ENCODE data around the gene XAB2.

XAB2 gene

DNA sequence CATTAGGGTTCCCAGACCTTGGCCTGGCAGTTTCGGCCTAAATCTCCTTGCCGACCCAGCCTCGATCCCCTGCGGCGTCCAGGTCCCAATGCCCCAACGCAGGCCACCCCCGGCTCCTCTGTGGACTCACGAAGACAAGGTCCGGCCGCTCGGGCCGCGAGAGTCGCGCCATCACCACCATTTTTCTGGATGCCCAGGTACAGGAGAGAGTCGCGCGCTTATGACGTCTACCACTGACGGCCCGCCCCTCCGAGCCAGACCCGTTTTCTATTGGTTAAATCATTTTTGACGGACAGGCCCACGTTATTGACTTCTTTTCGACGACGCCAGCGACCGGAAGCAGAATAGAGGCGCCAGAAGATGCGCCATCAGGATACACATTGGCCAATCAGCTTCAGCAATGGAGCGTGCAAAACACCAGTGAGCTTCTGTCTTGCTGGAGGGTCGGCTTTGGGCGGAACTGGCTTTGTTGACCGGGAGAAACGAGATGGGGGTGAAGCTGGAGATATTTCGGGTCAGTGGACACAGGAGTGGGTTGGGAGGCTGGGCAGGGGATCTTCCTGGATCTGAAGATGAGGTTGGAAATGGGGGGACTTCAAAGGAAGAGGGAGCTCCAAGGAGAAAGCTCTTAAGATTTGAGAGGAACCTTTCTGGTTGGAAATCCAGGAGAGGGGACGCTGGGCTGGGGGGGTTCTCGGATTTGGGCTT, at the start of gene XAB2, which contains the start of gene PET100:
XAB2 (minus strand) TSS at position 199 of the 708 bp plus-strand sequence; CDS start at position 181, 18 bp downstream.
PET100 (plus strand) TSS at position 447 of the 708 bp plus-strand sequence; CDS start at position 488, 41 bp downstream.
- peak; percentile 91 to 94 for DNase-seq

DNA sequence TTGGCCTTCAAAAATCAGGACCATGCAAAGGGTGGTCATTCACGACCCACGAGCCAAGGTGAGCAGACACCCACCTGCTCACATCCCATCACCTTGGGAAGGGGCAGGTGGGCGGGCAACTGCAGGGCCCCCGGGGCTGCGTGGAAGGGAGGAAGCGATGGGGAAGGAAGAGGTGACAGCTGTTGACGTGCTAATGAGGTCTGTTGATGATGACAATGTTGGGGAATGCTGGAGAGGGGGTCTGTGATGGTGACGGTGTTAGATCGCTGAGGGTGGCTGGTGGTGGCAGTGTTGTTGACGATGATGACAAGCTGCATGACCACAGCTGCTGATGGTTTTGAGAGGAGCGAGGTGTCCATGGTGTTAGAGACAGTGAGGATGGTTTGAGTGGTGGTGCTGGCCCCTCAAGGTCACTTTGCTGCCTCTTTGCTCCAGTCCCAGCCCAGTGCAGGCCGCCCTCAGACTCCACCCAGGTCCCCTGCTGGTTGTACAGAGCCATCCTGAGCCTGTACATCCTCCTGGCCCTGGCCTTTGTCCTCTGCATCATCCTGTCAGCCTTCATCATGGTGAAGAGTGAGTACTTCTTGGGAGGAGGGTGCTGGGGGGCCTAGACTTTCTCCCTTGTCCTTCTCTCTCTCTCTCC, 48.4 kb upstream of the XAB2 start:
- no peak for DNase-seq

- no peak for DNase-seq
These were observed 47.5 kb upstream of the XAB2 start, which contains the start of gene MCEMP1 for GRCh38 chr19:7676854-7677253. Gene MCEMP1, plus strand, starts transcription at chr19:7677090. Its CDS starts 31 bp downstream, at chr19:7677121.

DNA sequence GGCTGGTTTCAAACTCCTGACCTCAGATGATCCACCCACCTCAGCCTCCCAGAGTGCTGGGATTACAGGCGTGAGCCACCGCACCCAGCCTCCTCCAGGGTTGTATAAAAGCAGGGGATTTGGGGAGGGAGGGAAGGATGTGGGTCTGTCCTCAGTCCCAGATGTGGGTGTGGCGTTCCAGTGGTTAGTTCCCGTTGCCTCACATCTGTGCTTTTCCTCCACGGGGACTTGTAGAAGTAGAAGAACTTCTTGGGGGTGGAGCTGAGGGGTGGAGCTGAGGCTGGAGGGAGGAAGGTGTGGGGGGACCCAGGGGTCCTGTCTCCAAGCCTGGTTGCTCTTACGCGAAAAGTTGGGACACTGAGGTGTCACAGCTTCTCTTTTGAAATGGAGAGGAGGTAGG, 47.0 kb upstream of the XAB2 start:
- no peak for DNase-seq

DNA sequence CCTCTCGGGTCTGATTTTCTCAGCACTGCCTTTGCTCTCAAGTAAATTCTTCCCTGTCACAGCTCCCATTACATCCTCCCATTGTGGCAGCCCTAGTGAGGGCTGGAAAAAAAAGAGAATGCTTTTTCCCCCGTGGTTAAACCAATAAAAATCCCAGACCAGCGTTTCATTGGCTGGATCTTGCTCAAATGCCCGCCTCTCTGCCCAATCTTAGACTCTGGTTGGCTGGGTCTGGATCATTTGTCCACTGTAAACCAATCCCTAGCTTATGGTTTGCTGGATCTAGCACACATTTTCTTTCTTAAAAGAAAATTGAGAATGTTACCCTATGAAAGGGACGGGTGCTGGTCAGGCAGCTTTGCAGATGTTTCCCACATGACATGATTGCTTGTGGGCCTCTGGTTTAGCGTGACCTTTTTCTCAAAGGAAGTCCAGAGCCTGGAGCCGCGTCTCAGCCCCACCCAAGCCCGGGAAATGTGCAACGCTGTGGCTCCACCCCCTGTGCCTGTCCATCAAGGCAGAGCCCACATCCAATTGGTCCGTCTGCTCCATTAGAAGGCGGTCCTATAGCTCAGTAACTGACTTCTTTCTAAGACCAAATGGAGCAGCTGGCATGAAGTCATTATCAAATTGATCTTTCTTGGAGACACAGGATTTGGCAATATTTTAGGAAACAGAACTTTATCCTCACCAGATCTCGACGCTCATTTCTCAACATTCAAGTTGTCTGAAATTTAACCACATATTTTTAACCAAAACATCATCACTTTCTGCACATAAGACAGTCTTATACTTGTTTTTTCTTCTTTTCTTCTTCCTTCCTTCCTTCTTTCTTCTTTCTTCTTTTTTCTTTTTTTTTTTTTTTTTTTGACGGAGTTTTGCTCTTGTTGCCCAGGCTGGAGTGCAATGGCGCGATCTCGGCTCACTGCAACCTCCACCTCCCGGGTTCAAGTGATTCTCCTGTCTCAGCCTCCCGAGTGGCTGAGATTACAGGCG, 45.0 kb upstream of the XAB2 start:
- DNase-seq: no peak

- no peak for DNase-seq
These were observed 43.2 kb upstream of the XAB2 start for GRCh38 chr19:7672522-7672921.

DNA sequence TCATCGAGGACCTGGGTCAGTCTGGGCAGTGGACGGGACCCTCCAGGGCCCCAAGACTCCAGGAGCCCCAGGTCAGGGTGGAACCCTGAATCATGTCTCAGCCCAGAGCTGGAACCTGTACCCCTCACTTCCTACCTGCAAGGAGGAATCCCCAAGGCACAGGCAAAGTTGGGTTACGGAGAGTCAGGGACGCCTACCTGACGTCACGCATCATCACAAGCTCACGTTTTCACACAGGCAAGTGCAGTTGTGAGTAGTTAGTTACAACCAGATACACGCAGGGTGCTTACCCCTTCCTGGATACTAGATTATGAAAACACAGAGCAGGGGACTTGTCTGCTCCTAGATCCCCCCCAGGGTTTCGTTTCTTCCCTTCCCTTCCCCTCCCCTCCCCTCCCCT, 41.4 kb upstream of the XAB2 start:
- DNase-seq: no peak

GRCh38 chr19:7670150-7670783, 40.9 kb upstream of the XAB2 start:
- DNase-seq: peak in 1 of 2 experiments; percentile 31

DNA sequence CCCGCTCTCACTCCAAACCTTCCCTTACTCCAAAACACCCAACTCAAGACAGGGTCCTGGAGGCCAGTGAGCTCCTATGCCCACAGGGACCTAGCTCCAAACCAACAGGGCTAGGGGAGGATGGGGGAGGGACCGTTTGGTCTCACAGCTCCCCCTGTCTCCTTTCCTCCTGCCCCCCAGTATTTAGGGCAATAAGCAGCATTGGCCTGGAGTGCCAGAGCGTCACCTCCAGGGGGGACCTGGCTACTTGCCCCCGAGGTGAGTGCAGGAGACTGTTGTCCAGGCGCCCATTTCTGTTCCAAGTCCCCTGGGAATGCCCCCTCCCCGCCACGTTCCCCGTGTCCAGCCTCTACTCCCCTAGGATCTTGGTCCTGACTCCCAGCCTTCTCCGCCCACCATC, 40.3 kb upstream of the XAB2 start:
- DNase-seq: no peak

DNA sequence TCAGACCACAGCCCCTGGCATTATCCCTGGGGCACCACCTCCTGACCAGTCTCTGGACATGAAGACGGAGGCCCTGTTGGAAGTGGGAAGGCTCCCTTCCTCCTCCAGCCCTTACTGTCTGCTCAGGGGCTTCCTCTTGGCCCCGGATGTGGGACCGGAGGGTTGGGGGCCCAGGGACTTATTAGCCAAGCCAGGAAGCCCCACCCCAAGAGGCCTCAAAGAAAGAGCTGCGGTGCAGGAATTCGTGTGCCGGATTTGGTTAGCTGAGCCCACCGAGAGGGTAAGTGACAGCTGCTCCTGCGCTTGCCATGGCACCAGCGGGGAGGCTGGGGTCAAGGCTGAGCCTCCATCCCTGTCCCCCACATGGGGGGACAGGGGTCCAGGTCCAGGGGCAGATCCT, 39.5 kb upstream of the XAB2 start, which contains the start of gene RETN:
RETN (plus strand) TSS at position 208 of the 400 bp plus-strand sequence. CDS start 278 bp downstream, outside the sequence.
- no peak for DNase-seq

GRCh38 chr19:7665076-7665475, 35.7 kb upstream of the XAB2 start:
- no peak for DNase-seq

- DNase-seq: no peak
These were observed 34.4 kb upstream of the XAB2 start for GRCh38 chr19:7663706-7664105.

GRCh38 chr19:7662657-7663056, 33.3 kb upstream of the XAB2 start:
- DNase-seq: no peak

- no peak for DNase-seq
These were observed 32.6 kb upstream of the XAB2 start for GRCh38 chr19:7661744-7662538.

DNA sequence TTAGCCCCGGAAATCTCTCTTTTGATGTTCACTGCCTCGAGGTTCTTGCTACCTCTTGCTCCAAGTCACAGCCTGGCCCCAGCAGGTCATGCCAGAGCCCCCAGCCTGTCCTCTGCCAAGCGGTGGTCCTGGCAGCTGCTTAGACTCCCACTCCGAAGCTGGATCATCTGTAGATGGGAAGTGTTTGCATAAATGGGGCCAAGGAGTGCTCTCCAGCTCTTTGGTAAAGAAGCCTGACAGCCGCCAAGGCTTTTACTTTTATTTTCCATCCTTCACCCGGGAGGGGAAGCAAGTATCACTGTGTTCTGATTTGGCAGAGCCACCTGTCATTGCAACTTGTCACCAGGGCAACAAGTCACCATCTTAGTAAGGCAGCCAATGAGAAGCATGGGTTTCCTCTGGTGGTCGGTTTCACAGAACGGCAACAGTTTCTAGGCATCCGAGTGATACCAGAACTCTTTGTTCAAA, 28.9 kb upstream of the XAB2 start:
- DNase-seq: no peak

DNA sequence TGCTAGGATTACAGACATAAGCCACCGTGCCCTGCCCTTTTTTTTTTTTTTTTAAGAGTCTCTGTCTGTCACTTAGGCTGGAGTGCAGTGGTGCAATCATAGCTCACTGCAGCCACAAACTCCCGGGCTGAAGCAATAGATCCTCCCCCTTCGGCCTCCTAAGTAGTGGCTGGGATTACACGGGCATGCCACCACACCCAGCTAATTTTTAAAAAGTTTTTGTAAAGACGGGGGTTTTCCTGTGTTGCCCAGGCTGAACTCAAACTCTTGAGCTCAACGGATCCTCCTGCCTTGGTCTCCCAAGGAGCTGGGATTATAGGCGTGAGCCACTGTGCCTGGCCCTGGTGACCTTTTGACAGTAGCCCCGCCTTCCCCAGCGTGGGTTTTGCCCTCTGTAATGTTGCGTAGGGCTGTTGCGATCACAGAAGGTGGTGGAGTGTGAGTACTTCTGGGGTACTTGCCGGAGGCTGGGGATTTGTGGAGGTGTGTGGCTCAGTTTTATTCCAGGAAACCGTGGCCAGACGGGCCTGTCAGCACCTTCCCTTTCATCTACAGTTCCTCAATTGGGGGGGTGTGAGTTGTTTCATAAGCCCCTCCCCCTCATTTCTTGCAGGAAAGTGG, 27.9 kb upstream of the XAB2 start:
- no peak for DNase-seq

DNA sequence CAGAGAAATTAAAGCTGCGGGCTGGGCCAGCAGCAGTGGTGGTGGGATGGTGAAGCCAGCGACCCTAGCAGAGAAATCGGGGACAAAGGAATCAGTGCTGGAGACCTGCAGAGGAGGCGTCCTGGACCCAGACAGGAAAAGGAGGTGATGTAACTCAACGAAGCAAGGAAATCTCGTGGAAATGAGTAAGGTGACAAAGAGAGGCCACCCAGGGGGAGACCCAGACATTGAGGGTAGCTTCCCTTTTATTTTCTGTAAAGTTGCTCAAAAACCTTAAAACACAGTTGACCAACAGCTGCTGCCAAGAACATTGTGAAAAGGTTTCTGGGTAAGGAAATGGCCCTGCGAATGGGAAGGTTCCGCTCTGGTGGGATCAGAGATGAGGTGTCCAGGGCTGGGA, 26.2 kb upstream of the XAB2 start:
- DNase-seq: no peak

DNA sequence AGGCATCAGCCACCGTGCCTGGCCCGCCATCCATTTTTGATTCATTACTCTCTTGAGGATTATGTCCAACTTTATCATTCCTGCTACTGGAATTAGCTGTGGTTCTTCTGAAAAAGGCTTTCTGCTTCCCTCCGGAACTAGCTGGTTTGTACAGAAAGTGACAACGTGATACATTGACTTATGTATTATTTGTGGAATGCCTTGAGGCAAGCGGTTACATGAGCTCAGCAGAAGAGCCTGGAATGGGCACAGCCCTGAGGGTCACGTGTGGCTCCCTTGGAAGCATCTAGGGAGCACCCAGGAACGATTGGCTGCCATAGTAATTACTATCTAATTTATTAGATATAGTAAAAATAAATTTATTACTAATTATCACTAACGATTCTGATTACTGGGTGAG, 25.1 kb upstream of the XAB2 start:
- DNase-seq: no peak

DNA sequence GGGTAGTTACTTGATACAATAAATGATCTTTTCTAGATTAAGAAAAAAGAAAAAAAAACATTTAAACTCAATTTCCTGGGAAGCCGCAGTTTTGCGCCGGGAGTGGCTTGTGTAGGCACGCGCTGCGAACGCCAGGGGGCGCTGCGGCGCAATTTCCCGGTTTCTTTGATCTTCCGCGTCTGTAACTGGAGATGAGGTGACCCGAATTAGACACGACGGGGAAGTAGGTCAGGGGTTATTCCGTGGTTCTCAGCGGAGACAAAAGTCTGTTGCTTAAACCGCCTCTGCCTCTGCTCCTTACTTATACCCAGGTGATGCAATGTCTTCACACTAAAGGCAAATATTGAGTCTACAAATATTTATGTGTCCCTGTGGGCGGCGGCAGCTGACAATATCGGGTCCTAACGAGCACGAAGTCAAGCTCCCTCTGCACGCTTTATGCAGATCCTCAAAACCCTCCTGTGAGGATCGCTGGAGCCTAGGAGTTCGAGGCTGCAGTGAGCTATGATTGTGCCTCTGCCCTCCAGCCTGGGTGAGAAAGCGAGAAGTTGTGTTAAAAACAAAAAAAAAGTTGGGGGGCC, 22.8 kb upstream of the XAB2 start:
- DNase-seq: peak; percentile 47 to 83

GRCh38 chr19:7650148-7650547, 20.8 kb upstream of the XAB2 start:
- no peak for DNase-seq
